ENCODE results near the gene HYAL1. TPM values are rescaled to one million over a fixed set of nuclear protein-coding genes. Genes with fewer than 3 reads are reported as not detected.
A peak's percentile ranks its signal among the peaks of the same experiment; 100 is the strongest.

HYAL1 gene
- total RNA-seq, 1 donor from 2014 or later, result not detected

GRCh38 chr3:50298836-50299637, 4.3 kb downstream of the HYAL1 start, which contains the start of the genes HYAL3 and NAA80:
Gene HYAL3 (minus strand): TSS chr3:50299405. CDS start chr3:50295602, 3,803 bp downstream.
Gene NAA80 (minus strand): TSS chr3:50299405. CDS start chr3:50297463, 1,942 bp downstream.
- H3K36me3 ChIP-seq (ENCODE audit: control insufficient read depth, insufficient read depth, low read length), result no peaks in the 10 kb centered on the region
- no peak for TF ChIP-seq CTCF (IDR thresholded peaks at IDR 0.05; ENCODE audit: insufficient read depth, low read length, poor library complexity, severe bottlenecking)

GRCh38 chr3:50297896-50298725, 5.3 kb downstream of the HYAL1 start:
- TF ChIP-seq CTCF (IDR thresholded peaks at IDR 0.05; ENCODE audit: insufficient read depth, low read length, poor library complexity, severe bottlenecking), result peak; percentile 22
- Histone ChIP-seq H3K27me3 (ENCODE audit: control insufficient read depth, insufficient read depth, low read length) (no peaks in the 10 kb centered on the region), H3K4me3 (ENCODE audit: low read depth, low read length) (peak overlapping the region; percentile 94), H3K36me3 (ENCODE audit: control insufficient read depth, insufficient read depth, low read length) (no peaks in the 10 kb centered on the region)
- no peak for DNase-seq (ENCODE audit: low read depth)

More at GRCh38 chr3:50298836-50299637, 4.3 kb downstream of the HYAL1 start, which contains the start of the genes HYAL3 and NAA80:
- Histone ChIP-seq H3K27me3 (ENCODE audit: control insufficient read depth, insufficient read depth, low read length) (no peaks in the 10 kb centered on the region), H3K4me3 (ENCODE audit: low read depth, low read length) (peak within 1 kb of the TSS; percentile 94)
- DNase-seq (ENCODE audit: low read depth), result peak; percentile 89

- H3K4me3 ChIP-seq (ENCODE audit: low read depth, low read length), result no peak overlapping the region
- DNase-seq (ENCODE audit: low read depth), result no peak
- H3K27me3 ChIP-seq (ENCODE audit: control insufficient read depth, insufficient read depth, low read length), result no peaks in the 10 kb centered on the region
- no peaks in the 10 kb centered on the region for H3K36me3 ChIP-seq (ENCODE audit: control insufficient read depth, insufficient read depth, low read length)
- no peak for TF ChIP-seq CTCF (IDR thresholded peaks at IDR 0.05; ENCODE audit: insufficient read depth, low read length, poor library complexity, severe bottlenecking)
Measured at GRCh38 chr3:50297384-50297775, 6.0 kb downstream of the HYAL1 start.

- Histone ChIP-seq H3K4me3 (ENCODE audit: low read depth, low read length) (no peak overlapping the region), H3K36me3 (ENCODE audit: control insufficient read depth, insufficient read depth, low read length) (no peaks in the 10 kb centered on the region), H3K27me3 (ENCODE audit: control insufficient read depth, insufficient read depth, low read length) (no peaks in the 10 kb centered on the region)
- DNase-seq (ENCODE audit: low read depth), result no peak
- TF ChIP-seq CTCF (IDR thresholded peaks at IDR 0.05; ENCODE audit: insufficient read depth, low read length, poor library complexity, severe bottlenecking), result no peak
Measured at GRCh38 chr3:50296721-50297383, 6.5 kb downstream of the HYAL1 start.

GRCh38 chr3:50295553-50296431, 7.6 kb downstream of the HYAL1 start:
- Histone ChIP-seq H3K36me3 (ENCODE audit: control insufficient read depth, insufficient read depth, low read length) (no peaks in the 10 kb centered on the region), H3K27me3 (ENCODE audit: control insufficient read depth, insufficient read depth, low read length) (no peaks in the 10 kb centered on the region), H3K4me3 (ENCODE audit: low read depth, low read length) (no peak overlapping the region)
- TF ChIP-seq CTCF (IDR thresholded peaks at IDR 0.05; ENCODE audit: insufficient read depth, low read length, poor library complexity, severe bottlenecking), result no peak
- DNase-seq (ENCODE audit: low read depth), result no peak
